ENCODE results near the gene FBN1. TPM values are rescaled to one million over a fixed set of nuclear protein-coding genes. Genes with fewer than 3 reads are reported as not detected.

Gene FBN1
- total and polyA plus RNA-seq, 7 donors = 7.7 to 40.6 (median 16.4) TPM

DNA sequence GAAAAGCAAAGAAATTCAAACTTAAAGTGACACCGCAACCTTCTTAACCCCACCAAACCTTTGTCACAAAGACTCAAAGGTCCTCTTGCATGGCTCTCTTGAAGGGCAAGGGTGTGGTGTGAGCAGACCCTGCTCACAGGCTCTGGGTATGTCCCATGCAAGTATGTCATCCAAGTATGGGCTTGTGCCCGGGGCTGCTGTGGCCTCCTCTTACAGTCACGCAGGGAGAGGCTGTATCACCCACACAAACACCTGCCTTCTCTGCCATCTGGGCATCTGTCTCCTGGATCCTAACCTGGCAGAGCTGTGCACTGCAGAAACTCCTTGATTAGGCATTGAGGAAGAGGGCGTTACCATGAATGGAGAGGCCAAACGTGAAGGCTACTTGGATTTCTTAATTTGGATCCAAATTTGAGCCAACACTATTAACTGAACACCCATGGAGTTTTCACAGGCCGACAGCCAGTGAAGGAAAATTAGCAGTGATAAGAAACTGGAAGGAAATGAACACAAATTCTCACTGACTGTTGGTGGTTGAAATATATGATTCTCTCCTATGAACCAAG is 167.6 kb downstream of the FBN1 start:
- ATAC-seq = no peak
- DNase-seq = no peak
- no peak overlapping the region for H3K27ac ChIP-seq
- 50 to 70% (median 54%) methylated on average over 6 of the region's 6 CpGs for WGBS, 3 donors
- H3K27me3 ChIP-seq (ENCODE audit: insufficient read depth in 3 of 3, low read length in 2 of 3) = no peaks in the 10 kb centered on the region
- no peaks in the 10 kb centered on the region for H3K9me3 ChIP-seq
- H3K36me3 ChIP-seq (ENCODE audit: insufficient read depth in 1 of 2, low read depth in 1 of 2) = no peaks in the 10 kb centered on the region
- no peak for TF ChIP-seq CTCF (IDR thresholded peaks at IDR 0.05)
- intact Hi-C loops (cut with DNase I) = no loop called here
- H3K4me3 ChIP-seq = no peak overlapping the region
- H3K4me1 ChIP-seq = no peaks in the 10 kb centered on the region

DNA sequence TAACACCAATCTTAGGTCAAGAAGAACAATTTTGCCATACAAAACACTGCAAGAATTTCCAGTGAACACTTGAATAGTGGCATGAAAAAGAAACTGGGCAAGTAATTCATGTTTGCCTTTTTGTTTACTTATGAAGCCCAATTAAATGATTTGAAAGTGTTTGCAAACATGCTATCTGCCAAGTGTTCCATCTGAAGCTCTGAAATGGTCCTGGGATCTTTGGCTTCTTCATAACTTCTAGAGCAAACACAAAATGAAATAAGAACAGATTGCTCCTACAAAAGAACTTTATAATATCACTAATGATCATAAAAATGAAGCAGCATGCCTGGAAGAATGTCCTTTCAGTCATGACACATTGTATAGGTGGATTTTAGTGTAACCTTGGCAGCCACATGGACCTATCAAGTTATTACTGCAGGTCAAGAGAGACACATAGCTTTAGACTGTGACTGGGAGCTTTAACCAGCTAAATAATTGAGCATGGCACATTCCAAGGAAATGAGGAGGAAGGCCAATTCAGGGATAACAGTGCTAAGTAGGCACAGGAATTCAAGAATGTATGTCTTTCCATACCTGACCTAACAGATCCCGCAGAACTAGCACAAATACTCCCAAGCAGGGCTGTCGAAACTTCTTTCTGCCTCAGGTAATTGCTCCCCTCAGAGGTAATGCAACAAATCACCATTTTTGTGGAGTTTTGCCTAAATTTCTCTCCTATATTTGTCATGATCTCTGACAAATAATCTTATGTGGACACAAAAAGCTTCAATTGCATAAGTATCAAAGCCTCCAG is 169.7 kb downstream of the FBN1 start:
- intact Hi-C loops (cut with DNase I) = no loop called here
- DNase-seq = no peak
- no peak for ATAC-seq
- no peaks in the 10 kb centered on the region for H3K4me1 ChIP-seq
- TF ChIP-seq CTCF (IDR thresholded peaks at IDR 0.05) = no peak
- WGBS, 3 donors = 97 to 99% (median 98%) methylated on average over 2 of the region's 2 CpGs
- peaks cover 0 to 8% of the 10 kb centered on the region in 2 donors for H3K36me3 ChIP-seq (ENCODE audit: insufficient read depth in 1 of 2, low read depth in 1 of 2)
- H3K4me3 ChIP-seq = no peak overlapping the region
- H3K27me3 ChIP-seq (ENCODE audit: insufficient read depth in 3 of 3, low read length in 2 of 3) = no peaks in the 10 kb centered on the region
- H3K27ac ChIP-seq = no peak overlapping the region
- H3K9me3 ChIP-seq = no peaks in the 10 kb centered on the region

DNA sequence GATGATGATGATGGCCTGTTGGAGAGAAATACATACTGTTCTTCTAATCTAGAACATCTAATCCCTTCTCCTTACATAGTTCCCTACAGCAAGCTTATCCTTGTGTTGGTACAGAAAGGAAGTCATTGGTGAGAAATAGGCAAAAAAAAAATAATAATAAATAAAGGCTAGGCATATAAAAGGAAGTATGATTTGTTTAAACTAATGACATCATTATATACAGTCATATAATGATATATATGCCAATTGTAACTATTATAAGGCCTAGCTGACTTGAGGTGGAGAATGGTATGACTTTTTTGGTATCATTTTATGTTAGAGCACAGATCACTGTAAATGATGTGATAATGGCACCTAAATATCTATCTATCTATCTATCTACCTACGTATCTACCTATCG is 171.8 kb downstream of the FBN1 start:
- H3K36me3 ChIP-seq (ENCODE audit: insufficient read depth in 1 of 2, low read depth in 1 of 2) = peaks cover 0 to 14% of the 10 kb centered on the region in 2 donors
- H3K9me3 ChIP-seq = no peaks in the 10 kb centered on the region
- TF ChIP-seq CTCF (IDR thresholded peaks at IDR 0.05) = no peak
- no peaks in the 10 kb centered on the region for H3K27me3 ChIP-seq (ENCODE audit: insufficient read depth in 3 of 3, low read length in 2 of 3)
- DNase-seq (no peak), ATAC-seq (no peak)
- H3K4me1 ChIP-seq = no peaks in the 10 kb centered on the region
- no peak overlapping the region for H3K27ac ChIP-seq
- intact Hi-C loops (cut with DNase I) = no loop called here
- 92 to 100% (median 96%) methylated on average over 2 of the region's 2 CpGs for WGBS, 3 donors
- no peak overlapping the region for H3K4me3 ChIP-seq

GRCh38 chr15:48472756-48473155 is 172.8 kb downstream of the FBN1 start:
- no peak overlapping the region for H3K27ac ChIP-seq
- H3K27me3 ChIP-seq (ENCODE audit: insufficient read depth in 3 of 3, low read length in 2 of 3) = no peaks in the 10 kb centered on the region
- no peaks in the 10 kb centered on the region for H3K4me1 ChIP-seq
- no peak for ATAC-seq
- no peak overlapping the region for H3K4me3 ChIP-seq
- TF ChIP-seq CTCF (IDR thresholded peaks at IDR 0.05) = no peak
- intact Hi-C loops (cut with DNase I) = no loop called here
- no peaks in the 10 kb centered on the region for H3K9me3 ChIP-seq
- no peak for DNase-seq
- peaks cover 0 to 17% of the 10 kb centered on the region in 2 donors for H3K36me3 ChIP-seq (ENCODE audit: insufficient read depth in 1 of 2, low read depth in 1 of 2)
- 78 to 80% (median 78%) methylated on average over 2 of the region's 2 CpGs for WGBS, 3 donors
